Fibroblast of skin of back (primary cell): ENCODE measurements around the gene PPP2R5D.
A peak's percentile ranks its signal among the peaks of the same experiment; 100 is the strongest.
"Not testable (repeated sequence)": the region's sequence is repeated elsewhere in the genome, so short reads cannot be mapped to it uniquely, and the experiment has no call there.

Experiments used
- DNase-seq: peaks from one replicate; pipeline ENCODE4 v3.0.0-alpha.2; 2013

The PPP2R5D gene

DNA sequence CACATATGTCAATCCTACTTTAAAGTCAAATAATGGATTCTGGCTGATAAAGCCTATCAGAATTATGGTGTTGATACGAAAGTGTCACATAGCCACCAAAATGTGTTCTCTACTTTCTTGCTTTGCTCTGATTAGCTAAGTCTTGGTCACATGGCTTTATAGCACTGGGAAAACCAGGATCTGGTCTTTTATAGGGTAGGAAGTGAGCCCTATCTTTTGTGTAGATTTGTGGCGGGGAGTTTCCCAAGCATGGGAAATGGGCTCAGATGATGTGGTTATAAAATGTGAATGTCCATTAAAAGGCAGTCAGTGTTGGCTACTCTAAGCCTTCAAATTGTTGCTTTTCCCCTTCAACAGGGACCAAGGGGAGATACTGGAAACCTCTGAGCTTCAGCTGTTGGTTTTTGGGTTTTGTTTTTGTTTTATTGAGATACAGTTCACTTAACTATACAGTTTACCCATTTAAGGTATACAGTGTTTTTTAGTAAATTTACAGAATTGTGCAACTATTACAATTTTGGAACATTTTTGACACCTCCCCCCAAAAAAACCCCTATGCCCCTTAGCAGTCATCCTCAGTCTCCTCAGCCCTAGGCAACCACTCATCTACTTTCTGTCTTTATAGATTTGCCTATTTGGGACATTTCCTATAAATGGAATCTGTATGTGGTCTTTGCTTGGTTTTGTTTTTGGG is 49.3 kb downstream of the PPP2R5D start:
- no peak for DNase-seq

- DNase-seq = no peak
Observed at GRCh38 chr6:43034190-43034525, 49.8 kb downstream of the PPP2R5D start.

DNA sequence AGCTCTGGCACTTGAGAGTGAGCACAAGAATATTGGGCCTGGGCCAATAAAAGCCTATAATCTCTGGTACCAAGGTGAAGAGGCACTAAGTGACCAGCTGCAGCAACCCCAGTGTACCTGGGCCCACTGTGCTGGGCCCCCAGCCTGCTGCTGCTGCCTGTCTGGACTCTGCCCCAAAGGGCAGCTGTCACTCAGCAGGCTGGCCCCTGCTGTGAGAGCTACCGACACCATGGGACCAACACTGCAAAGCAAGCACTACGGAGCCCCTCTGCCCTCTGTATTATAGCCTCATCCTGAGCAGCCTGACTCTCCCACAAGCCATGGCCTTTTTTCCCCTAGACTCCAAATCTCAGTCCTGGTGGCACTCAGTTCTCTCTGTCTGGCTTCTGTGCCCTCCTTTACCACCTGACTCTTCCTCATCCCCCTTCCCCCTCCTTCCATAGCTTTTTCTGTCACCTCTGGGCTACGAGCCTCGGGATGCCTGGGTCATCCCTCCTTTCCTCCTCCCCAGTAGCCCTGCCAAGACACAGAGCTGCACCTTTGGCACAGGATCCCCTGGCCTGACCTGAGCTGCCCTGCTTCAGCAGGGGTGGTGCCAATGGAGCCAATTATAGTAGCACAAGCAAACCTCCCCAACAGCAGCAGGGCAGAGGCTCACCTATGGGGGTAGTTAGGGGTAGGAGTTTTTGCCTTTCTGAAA is 51.3 kb downstream of the PPP2R5D start:
- DNase-seq = no peak

GRCh38 chr6:43036712-43037111 is 52.3 kb downstream of the PPP2R5D start:
- no peak for DNase-seq

GRCh38 chr6:43037197-43037596 is 52.8 kb downstream of the PPP2R5D start:
- no peak for DNase-seq

DNA sequence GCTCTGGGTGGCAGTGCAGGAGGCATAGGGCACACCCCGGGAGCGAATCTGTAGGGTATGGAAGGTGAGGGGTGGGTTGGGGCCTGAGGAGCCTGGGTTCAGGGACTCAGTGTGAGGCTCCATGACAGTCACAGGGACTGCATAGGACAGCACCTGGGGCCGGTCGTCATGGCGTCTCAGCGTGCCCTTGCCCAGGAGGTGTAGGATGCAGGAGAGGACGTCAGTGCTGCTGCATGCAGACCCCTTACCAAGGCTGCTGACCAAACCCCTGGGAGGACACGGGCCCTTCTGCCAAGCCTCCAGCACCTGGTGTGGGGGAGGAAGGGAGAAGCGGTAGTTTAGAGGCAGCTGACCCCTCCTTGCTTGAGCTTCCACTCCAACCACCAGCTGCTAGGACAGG is 53.3 kb downstream of the PPP2R5D start:
- DNase-seq = no peak

DNA sequence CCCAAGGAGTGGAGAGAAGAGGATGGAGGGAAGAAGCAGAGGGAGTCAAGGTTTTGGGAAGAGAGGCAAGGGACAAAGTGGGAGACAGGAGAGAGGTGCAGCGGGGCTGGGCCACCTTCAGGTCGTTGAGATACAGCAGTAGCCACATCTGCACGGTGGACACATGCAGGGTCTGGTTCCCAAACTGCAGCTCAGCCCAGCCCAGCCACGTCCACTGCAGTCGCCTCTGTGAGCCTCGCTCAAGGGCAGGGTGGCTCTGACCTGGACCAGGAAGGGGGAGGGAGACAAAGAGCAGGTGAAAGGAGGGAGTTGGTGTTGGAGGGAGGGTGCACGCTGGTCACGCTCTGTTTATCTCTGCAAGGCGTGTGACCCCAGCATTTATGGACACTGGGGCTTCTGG is 54.4 kb downstream of the PPP2R5D start:
- no peak for DNase-seq

- no peak for DNase-seq
Observed at GRCh38 chr6:43040542-43041257, 56.3 kb downstream of the PPP2R5D start.

DNA sequence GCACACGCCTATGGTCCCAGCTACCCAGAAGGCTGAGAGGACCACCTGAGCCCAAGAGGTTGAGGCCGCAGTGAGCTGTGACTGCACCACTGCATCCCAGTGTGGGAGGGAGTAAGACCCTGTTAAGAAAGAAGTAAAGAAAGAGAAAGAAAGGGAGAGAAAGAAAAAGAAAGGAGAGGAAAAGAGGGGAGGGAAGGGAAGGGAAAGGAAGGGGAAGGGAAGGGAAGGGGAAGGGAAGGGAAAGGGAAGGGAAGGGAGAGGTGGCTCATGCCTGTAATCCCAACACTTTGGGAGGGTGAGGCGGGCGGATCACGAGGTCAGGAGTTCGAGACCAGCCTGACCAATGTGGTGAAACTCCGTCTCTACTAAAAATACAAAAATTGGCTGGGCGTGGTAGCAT is 57.1 kb downstream of the PPP2R5D start:
- DNase-seq = not testable (repeated sequence)

GRCh38 chr6:43043310-43043709 is 58.9 kb downstream of the PPP2R5D start:
- no peak for DNase-seq

DNA sequence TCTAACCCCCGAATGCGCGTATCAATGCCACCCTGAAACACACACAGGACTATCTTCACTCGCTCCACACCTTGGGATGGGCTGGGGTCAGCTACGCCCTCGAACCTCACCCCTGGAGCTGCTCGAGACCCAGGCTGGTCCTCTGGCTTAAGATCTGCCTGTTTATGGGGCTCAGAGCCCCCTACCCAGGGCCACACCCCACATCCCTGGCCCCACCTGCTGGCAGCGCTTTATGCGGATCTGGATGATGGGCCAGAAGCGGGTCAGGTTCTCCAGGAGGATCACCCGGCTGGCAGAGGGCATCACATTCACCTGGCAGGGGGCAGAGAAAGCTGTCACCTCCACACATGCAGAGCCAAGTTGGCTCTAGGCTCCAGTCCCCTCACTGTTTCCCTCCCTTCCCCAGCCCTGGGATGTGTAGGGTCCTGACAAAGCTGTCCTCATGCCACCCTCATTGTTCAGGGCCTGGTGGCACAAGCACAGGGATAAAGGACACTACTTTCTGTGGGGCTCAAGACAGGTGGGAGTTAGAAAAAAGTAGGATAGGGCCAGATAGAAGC is 61.1 kb downstream of the PPP2R5D start:
- no peak for DNase-seq

DNA sequence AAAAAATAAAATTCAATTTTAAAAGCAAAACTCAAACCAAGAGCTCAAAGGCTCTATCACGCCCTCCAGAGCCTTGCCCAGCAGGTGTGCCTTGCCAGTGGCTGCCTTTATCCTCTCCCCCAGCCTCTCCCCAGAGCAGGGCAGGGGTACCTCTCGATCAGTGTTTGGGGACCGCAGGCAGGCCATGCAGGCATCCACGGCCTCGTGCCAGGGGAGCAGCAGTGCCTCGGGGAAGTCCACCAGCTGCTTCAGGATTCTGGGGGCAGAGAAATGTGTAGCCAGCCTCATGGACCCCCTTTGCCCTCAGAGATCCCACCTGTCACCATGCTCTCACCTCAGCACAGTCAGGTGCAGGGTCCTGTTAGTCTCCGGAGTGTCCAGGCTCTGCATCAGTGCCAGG is 63.6 kb downstream of the PPP2R5D start:
- no peak for DNase-seq

DNA sequence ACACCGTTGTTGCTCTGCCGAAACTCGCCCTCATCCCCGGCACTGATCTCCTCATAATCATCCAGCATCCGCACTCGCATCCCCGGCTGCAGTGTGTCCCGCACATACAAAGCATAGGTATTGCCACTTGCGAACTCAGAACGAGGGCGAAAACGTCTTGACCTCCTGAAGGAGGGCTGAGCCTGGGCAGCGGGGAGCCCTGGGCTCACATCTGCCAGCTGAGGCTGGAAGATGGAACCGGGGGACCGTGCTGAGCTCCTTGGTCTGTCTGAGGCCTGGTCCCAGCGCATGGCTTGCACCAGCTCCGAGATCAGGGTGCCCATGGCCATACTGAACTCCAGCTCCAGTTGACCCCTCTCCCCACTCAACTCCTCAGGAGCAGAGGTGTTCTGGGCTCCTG is 66.6 kb downstream of the PPP2R5D start:
- no peak for DNase-seq

- DNase-seq = no peak
Observed at GRCh38 chr6:43052225-43052841, 68.0 kb downstream of the PPP2R5D start.

DNA sequence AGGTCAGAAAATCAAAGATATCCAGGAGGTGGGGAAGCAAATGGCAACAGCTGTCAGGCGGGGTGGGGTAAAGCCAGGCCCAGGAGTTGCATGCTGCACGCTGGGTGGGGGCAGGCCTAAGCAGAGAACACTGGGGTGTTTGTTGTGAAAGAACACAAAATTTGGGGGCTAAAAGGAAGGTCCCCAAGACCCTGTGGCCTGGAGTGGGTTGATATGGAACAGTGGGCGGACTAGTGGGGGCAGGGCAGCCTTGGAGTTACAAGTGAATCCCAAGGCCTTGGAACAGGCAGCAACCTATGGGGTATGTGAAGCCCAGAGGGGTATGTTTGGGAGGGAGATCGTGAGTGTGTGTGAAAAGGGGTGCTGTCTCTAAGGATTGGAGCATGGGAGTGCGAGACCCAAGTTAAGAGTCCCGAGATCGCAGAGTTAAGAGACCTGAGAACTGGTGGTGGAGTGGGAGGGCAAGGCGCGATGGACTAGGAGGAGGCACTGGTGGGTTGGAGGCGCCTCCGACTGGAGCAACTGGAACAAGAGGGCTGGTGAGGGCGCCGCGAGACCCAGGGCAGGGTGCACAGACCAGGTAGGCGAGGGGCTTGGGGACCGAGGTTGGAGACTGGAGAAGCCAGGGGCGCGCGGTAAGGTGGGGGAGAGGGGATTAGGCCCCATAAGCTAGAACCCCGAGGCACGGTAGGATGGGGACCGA is 68.6 kb downstream of the PPP2R5D start:
- peak; percentile 21 for DNase-seq

DNA sequence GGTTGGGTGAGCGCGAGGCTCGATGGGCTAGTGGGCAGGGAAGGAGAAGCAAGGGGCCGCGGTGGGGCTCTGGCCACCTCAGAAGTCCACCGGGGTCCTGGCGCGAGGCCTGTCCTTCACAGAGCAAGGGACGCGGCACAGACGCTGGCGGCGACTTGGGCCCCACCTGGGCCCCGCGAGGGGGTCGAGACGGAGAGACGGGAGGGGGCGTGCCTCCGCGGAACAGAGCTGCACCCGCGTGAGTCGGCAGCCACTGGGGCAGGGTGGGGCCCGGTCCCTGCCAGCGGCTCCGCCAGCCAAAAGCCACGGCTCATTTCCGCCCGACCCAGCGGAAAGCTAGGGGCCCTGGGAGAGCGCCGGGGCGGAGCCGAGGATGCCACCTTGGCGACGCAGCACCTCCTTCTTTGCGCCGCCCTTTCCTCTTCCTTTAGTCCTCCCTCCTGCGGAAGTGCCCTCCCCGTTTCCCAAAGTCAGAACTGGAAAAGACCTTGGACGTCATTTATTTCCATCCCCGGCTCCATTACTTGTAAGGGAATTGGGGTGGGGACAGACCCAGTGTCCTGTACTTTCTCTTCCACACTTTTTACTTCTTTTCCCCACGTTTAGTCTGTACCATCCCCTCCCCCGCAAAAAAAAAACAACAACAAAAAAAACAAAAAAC is 69.3 kb downstream of the PPP2R5D start, which contains the start of gene CUL7:
Gene CUL7 (minus strand): TSS at position 307 of the 661 bp plus-strand sequence. CDS start 1,063 bp downstream, outside the sequence.
- DNase-seq = peak; percentile 97

- no peak for DNase-seq
Observed at GRCh38 chr6:43054206-43054943, 70.0 kb downstream of the PPP2R5D start.

GRCh38 chr6:43055966-43056365 is 71.6 kb downstream of the PPP2R5D start:
- no peak for DNase-seq

GRCh38 chr6:43058531-43058930 is 74.2 kb downstream of the PPP2R5D start:
- no peak for DNase-seq

GRCh38 chr6:43059168-43060033 is 75.0 kb downstream of the PPP2R5D start, which contains the start of the genes KLC4 and MRPL2:
KLC4 (plus strand) TSS chr6:43059631; CDS start chr6:43061336, 1,705 bp downstream.
MRPL2 (minus strand) TSS chr6:43059434; CDS start chr6:43059381, 53 bp downstream.
- peak; percentile 99 for DNase-seq
